Ammon's horn (tissue), 1 donor: ENCODE data around the gene DUSP6.

Source experiments
- DNase-seq: peaks from one replicate; pipeline ENCODE4 v3.0.0-alpha.2; 2016; ENCODE audit warnings: low spot score

The DUSP6 gene

GRCh38 chr12:89373763-89374572 is 21.7 kb upstream of the DUSP6 start:
- peak; percentile 52 for DNase-seq

GRCh38 chr12:89372584-89373370 is 20.5 kb upstream of the DUSP6 start:
- no peak for DNase-seq

GRCh38 chr12:89370850-89371249 is 18.5 kb upstream of the DUSP6 start:
- DNase-seq: peak; percentile 47

GRCh38 chr12:89370421-89370831 is 18.1 kb upstream of the DUSP6 start:
- no peak for DNase-seq

GRCh38 chr12:89369166-89369565 is 16.9 kb upstream of the DUSP6 start:
- no peak for DNase-seq

GRCh38 chr12:89368391-89368790 is 16.1 kb upstream of the DUSP6 start:
- no peak for DNase-seq

GRCh38 chr12:89366676-89367364 is 14.5 kb upstream of the DUSP6 start:
- no peak for DNase-seq

- DNase-seq: no peak
Measured at GRCh38 chr12:89364631-89365030, 12.3 kb upstream of the DUSP6 start.

- no peak for DNase-seq
Measured at GRCh38 chr12:89364058-89364457, 11.8 kb upstream of the DUSP6 start.

GRCh38 chr12:89363582-89363981 is 11.3 kb upstream of the DUSP6 start:
- DNase-seq: no peak

GRCh38 chr12:89363084-89363483 is 10.8 kb upstream of the DUSP6 start:
- no peak for DNase-seq

- DNase-seq: no peak
Measured at GRCh38 chr12:89359615-89360014, 7.3 kb upstream of the DUSP6 start.

- no peak for DNase-seq
Measured at GRCh38 chr12:89358805-89359204, 6.5 kb upstream of the DUSP6 start.

- no peak for DNase-seq
Measured at GRCh38 chr12:89357297-89357730, 5.0 kb upstream of the DUSP6 start.

- no peak for DNase-seq
Measured at GRCh38 chr12:89356069-89356665, 3.9 kb upstream of the DUSP6 start.

GRCh38 chr12:89355243-89356068 is 3.2 kb upstream of the DUSP6 start:
- no peak for DNase-seq

- DNase-seq: no peak
Measured at GRCh38 chr12:89354612-89355067, 2.3 kb upstream of the DUSP6 start.

- DNase-seq: peak; percentile 30
Measured at GRCh38 chr12:89353823-89354611, 1.7 kb upstream of the DUSP6 start.

- peak; percentile 58 for DNase-seq
Measured at GRCh38 chr12:89353188-89353822, 1.0 kb upstream of the DUSP6 start.

- no peak for DNase-seq
Measured at GRCh38 chr12:89352242-89352491, 134 bp downstream of the DUSP6 start.
